Sigmoid colon (tissue), 7 donors: ENCODE measurements around the gene DNER. TPM values are rescaled to one million over a fixed set of nuclear protein-coding genes. Genes with fewer than 3 reads are reported as not detected.

ENCODE experiments used
- DNase-seq: peaks from one replicate; pipeline ENCODE4 v3.0.0-alpha.2; 2019
- H3K27ac ChIP-seq, 4 donors: fragments of 200-600 bp; sonication (generic); one replicate each; pipeline ENCODE4 v1.5.1; 2016 to 2019; ENCODE audit warnings: mild to moderate bottlenecking in 1 of 4
- H3K27me3 ChIP-seq, 3 donors: fragments of 200-600 bp; sonication (generic); one replicate each; pipeline ENCODE4 v1.5.1; 2019; ENCODE audit warnings: mild to moderate bottlenecking in 1 of 3
- H3K36me3 ChIP-seq, 4 donors: fragments of 200-600 bp; sonication (generic); one replicate each; pipeline ENCODE4 v1.5.1; 2016 to 2019
- H3K4me1 ChIP-seq, 4 donors: fragments of 200-600 bp; sonication (generic); one replicate each; pipeline ENCODE4 v1.5.1; 2017 to 2019
- H3K4me3 ChIP-seq, 4 donors: fragments of 200-600 bp; sonication (generic); one replicate each; pipeline ENCODE4 v1.5.1; 2017 to 2019; ENCODE audit warnings: mild to moderate bottlenecking in 2 of 4, moderate library complexity in 1 of 4
- H3K9me3 ChIP-seq, 4 donors: fragments of 200-600 bp in 3 of 4; sonication (generic) in 3 of 4; one replicate each; pipeline versions ENCODE4 v1.5.1 to v1.6.1; 2013 to 2019
- CTCF ChIP-seq, 4 experiments: fragments of 450-650 bp in 3 of 4; fragments of 200-600 bp in 1 of 4; IDR thresholded peaks; one replicate each; pipeline ENCODE4 v1.5.1; 2016 to 2019; ENCODE audit warnings: antibody characterized with exemption in 4 of 4, mild to moderate bottlenecking in 3 of 4, moderate library complexity in 2 of 4
- EP300 ChIP-seq, 4 donors: sonication (generic); formaldehyde crosslinking; IDR thresholded peaks; one replicate each; pipeline ENCODE4 v1.6.1; 2017; ENCODE audit warnings: antibody characterized with exemption in 4 of 4
- POLR2A ChIP-seq, 2 donors: fragments of 450-650 bp; IDR thresholded peaks; one replicate each; pipeline ENCODE4 v1.6.1; 2016; ENCODE audit warnings: antibody characterized with exemption in 2 of 2, mild to moderate bottlenecking in 2 of 2, moderate library complexity in 2 of 2
- POLR2AphosphoS5 ChIP-seq, 4 donors: sonication (generic); formaldehyde crosslinking; IDR thresholded peaks; one replicate each; pipeline ENCODE4 v1.6.1; 2017; ENCODE audit warnings: antibody characterized with exemption in 4 of 4
- WGBS, 2 donors: extraction: QIAGEN DNeasy Blood & Tissue Kit; methylation state at CpG; one replicate each; pipeline ENCODE4 v1.1.7; 2013; 5-methylcytosine and 5-hydroxymethylcytosine counted together
- intact Hi-C: fragments of 100-400 bp; cut with DNase I; formaldehyde crosslinking; loops from one replicate; pipeline ENCODE4 v1.15.1; 2023
- polyA plus RNA-seq, 3 donors: library from polyadenylated mRNA; stranded (reverse); fragments of 200-250 nt; gene quantifications; one replicate each; pipeline ENCODE4 v1.2.3, GENCODE V29; 2013
- total RNA-seq, 4 donors: library from RNA; depleted of rRNA; stranded (reverse); fragments of >200 nt; gene quantifications; one replicate each; pipeline ENCODE4 v1.1.0, GENCODE V29; 2016
- donor health status: healthy with polysubstance abuse.
- donor health status: Bipolar disorder and iron deficiency.
- donor health status: healthy.

DNER gene
- total and polyA plus RNA-seq, 7 donors: 2.7 to 17.7 (median 9.9) TPM; not detected in 1

GRCh38 chr2:229591611-229592010, 122.7 kb downstream of the DNER start:
- TF ChIP-seq POLR2A (IDR thresholded peaks at IDR 0.05): no peak
- TF ChIP-seq POLR2AphosphoS5 (IDR thresholded peaks at IDR 0.05): no peak
- TF ChIP-seq CTCF (IDR thresholded peaks at IDR 0.05): no peak
- TF ChIP-seq EP300 (IDR thresholded peaks at IDR 0.05): no peak
- no peak overlapping the region for H3K4me3 ChIP-seq
- H3K4me1 ChIP-seq: peaks cover 0 to 3% (median 2%) of the 10 kb centered on the region in 4 donors
- no peaks in the 10 kb centered on the region for H3K27me3 ChIP-seq
- no peaks in the 10 kb centered on the region for H3K36me3 ChIP-seq
- no peak for DNase-seq
- intact Hi-C loops: no loop called here
- WGBS, 2 donors: 75 to 77% methylated on average over 9 of the region's 9 CpGs
- H3K27ac ChIP-seq: no peak overlapping the region
- no peaks in the 10 kb centered on the region for H3K9me3 ChIP-seq

- intact Hi-C loops: loop anchor here (1.0 to 10.0 kb wide), 3 partner anchors 155 to 1692 kb away; no protein-coding TSS in a partner anchor
- H3K4me3 ChIP-seq: peak overlapping the region; percentile 3 to 28 (median 17)
- H3K27ac ChIP-seq: peak overlapping the region in 2 of 4 donors; percentile 43 to 51
- no peaks in the 10 kb centered on the region for H3K9me3 ChIP-seq
- H3K27me3 ChIP-seq: no peaks in the 10 kb centered on the region
- H3K36me3 ChIP-seq: no peaks in the 10 kb centered on the region
- peak; percentile 70 to 90 (median 85) for TF ChIP-seq CTCF (IDR thresholded peaks at IDR 0.05)
- TF ChIP-seq EP300 (IDR thresholded peaks at IDR 0.05): no peak
- peaks cover 0 to 5% (median 2%) of the 10 kb centered on the region in 4 donors for H3K4me1 ChIP-seq
- DNase-seq: peak; percentile 91
- WGBS, 2 donors: 27 to 33% methylated on average over 20 of the region's 20 CpGs
Measured at GRCh38 chr2:229586746-229587705, 127.3 kb downstream of the DNER start.

GRCh38 chr2:229586012-229586411, 128.3 kb downstream of the DNER start:
- peaks cover 0 to 5% (median 2%) of the 10 kb centered on the region in 4 donors for H3K4me1 ChIP-seq
- H3K27ac ChIP-seq: peak overlapping the region in 1 of 4 donors; percentile 51
- no peak for DNase-seq
- intact Hi-C loops: loop anchor here (2.0 to 10.0 kb wide), 2 partner anchors 313 to 1691 kb away; no protein-coding TSS in a partner anchor
- no peak for TF ChIP-seq CTCF (IDR thresholded peaks at IDR 0.05)
- TF ChIP-seq POLR2A (IDR thresholded peaks at IDR 0.05): no peak
- no peak for TF ChIP-seq EP300 (IDR thresholded peaks at IDR 0.05)
- TF ChIP-seq POLR2AphosphoS5 (IDR thresholded peaks at IDR 0.05): no peak
- H3K4me3 ChIP-seq: no peak overlapping the region
- H3K27me3 ChIP-seq: no peaks in the 10 kb centered on the region
- no peaks in the 10 kb centered on the region for H3K9me3 ChIP-seq
- H3K36me3 ChIP-seq: no peaks in the 10 kb centered on the region
- 81 to 86% methylated on average over 7 of the region's 7 CpGs for WGBS, 2 donors

- Histone ChIP-seq H3K36me3 (no peaks in the 10 kb centered on the region), H3K4me3 (no peak overlapping the region), H3K27me3 (no peaks in the 10 kb centered on the region), H3K4me1 (peaks cover 0 to 5% (median 2%) of the 10 kb centered on the region in 4 donors), H3K9me3 (no peaks in the 10 kb centered on the region), H3K27ac (peak overlapping the region in 2 of 4 donors; percentile 33 to 39)
- TF ChIP-seq POLR2AphosphoS5 (IDR thresholded peaks at IDR 0.05): peak; percentile 7 to 44 (median 18)
- no peak for TF ChIP-seq CTCF (IDR thresholded peaks at IDR 0.05)
- intact Hi-C loops: loop anchor here (10.0 kb wide), 1 partner anchor 1687 kb away; no protein-coding TSS in a partner anchor
- WGBS, 2 donors: 68 to 76% methylated on average over 7 of the region's 7 CpGs
- peak; percentile 76 for DNase-seq
Measured at GRCh38 chr2:229582151-229582550, 132.2 kb downstream of the DNER start.
